ENCODE results near the gene SERPINE1. TPM values are rescaled to one million over a fixed set of nuclear protein-coding genes. Genes with fewer than 3 reads are reported as not detected.
"Not testable (repeated sequence)": the region's sequence is repeated elsewhere in the genome, so short reads cannot be mapped to it uniquely, and the experiment has no call there.

Gene SERPINE1
- total and polyA plus RNA-seq, 5 donors from 2014 or later: 0.39 TPM; not detected in 4

- ATAC-seq (ENCODE audit: low read depth in 2 of 2): no peak
Measured at GRCh38 chr7:101096331-101096956, 30.5 kb upstream of the SERPINE1 start.

GRCh38 chr7:101096957-101097347, 30.0 kb upstream of the SERPINE1 start:
- no peaks in the 10 kb centered on the region for H3K27me3 ChIP-seq (ENCODE audit: control insufficient read depth, insufficient read depth, low read length)
- H3K4me1 Mint-ChIP-seq: peaks cover 0 to 20% (median 15%) of the 10 kb centered on the region in 4 donors
- H3K36me3 Mint-ChIP-seq: peaks cover 11% of the 10 kb centered on the region
- ATAC-seq (ENCODE audit: low read depth in 2 of 2): no peak
- no peaks in the 10 kb centered on the region for H3K9me3 Mint-ChIP-seq
- no peak for DNase-seq
- peak overlapping the region in 1 of 3 donors; percentile 11 for H3K27ac Mint-ChIP-seq
- H3K36me3 ChIP-seq (ENCODE audit: control insufficient read depth, insufficient read depth, low read length): no peaks in the 10 kb centered on the region
- H3K9me3 ChIP-seq (ENCODE audit: control insufficient read depth in 2 of 2, low read length in 2 of 2): no peaks in the 10 kb centered on the region
- H3K4me3 ChIP-seq (ENCODE audit: low read depth, low read length): no peak overlapping the region
- H3K27ac ChIP-seq (ENCODE audit: insufficient read depth, low read length, poor library complexity, severe bottlenecking): no peak overlapping the region
- H3K4me1 ChIP-seq (ENCODE audit: control insufficient read depth, insufficient read depth, low read length, poor library complexity, severe bottlenecking): no peaks in the 10 kb centered on the region
- H3K27me3 Mint-ChIP-seq: peaks cover 23% of the 10 kb centered on the region
- peak overlapping the region in 1 of 4 donors; percentile 8 for H3K4me3 Mint-ChIP-seq

More at GRCh38 chr7:101096331-101096956, 30.5 kb upstream of the SERPINE1 start:
- Histone ChIP-seq H3K9me3 (ENCODE audit: control insufficient read depth in 2 of 2, low read length in 2 of 2) (no peaks in the 10 kb centered on the region), H3K36me3 (ENCODE audit: control insufficient read depth, insufficient read depth, low read length) (no peaks in the 10 kb centered on the region), H3K4me3 (ENCODE audit: low read depth, low read length) (no peak overlapping the region), H3K27ac (ENCODE audit: insufficient read depth, low read length, poor library complexity, severe bottlenecking) (no peak overlapping the region), H3K27me3 (ENCODE audit: control insufficient read depth, insufficient read depth, low read length) (no peaks in the 10 kb centered on the region), H3K4me1 (ENCODE audit: control insufficient read depth, insufficient read depth, low read length, poor library complexity, severe bottlenecking) (no peaks in the 10 kb centered on the region)
- Mint-ChIP-seq H3K9me3 (no peaks in the 10 kb centered on the region), H3K36me3 (peaks cover 11% of the 10 kb centered on the region), H3K27ac (peak overlapping the region in 2 of 3 donors; percentile 25 to 52), H3K4me1 (peaks cover 0 to 20% (median 16%) of the 10 kb centered on the region in 4 donors), H3K27me3 (peaks cover 23% of the 10 kb centered on the region), H3K4me3 (no peak overlapping the region)
- no peak for DNase-seq

- Histone ChIP-seq H3K36me3 (ENCODE audit: control insufficient read depth, insufficient read depth, low read length) (no peaks in the 10 kb centered on the region), H3K4me3 (ENCODE audit: low read depth, low read length) (no peak overlapping the region), H3K9me3 (ENCODE audit: control insufficient read depth in 2 of 2, low read length in 2 of 2) (no peaks in the 10 kb centered on the region), H3K4me1 (ENCODE audit: control insufficient read depth, insufficient read depth, low read length, poor library complexity, severe bottlenecking) (no peaks in the 10 kb centered on the region), H3K27ac (ENCODE audit: insufficient read depth, low read length, poor library complexity, severe bottlenecking) (no peak overlapping the region), H3K27me3 (ENCODE audit: control insufficient read depth, insufficient read depth, low read length) (no peaks in the 10 kb centered on the region)
- H3K27me3 Mint-ChIP-seq: peaks cover 23% of the 10 kb centered on the region
- H3K27ac Mint-ChIP-seq: no peak overlapping the region
- H3K4me1 Mint-ChIP-seq: peaks cover 0 to 20% (median 15%) of the 10 kb centered on the region in 4 donors
- H3K9me3 Mint-ChIP-seq: no peaks in the 10 kb centered on the region
- H3K36me3 Mint-ChIP-seq: peaks cover 11% of the 10 kb centered on the region
- ATAC-seq (ENCODE audit: low read depth in 2 of 2): no peak
- H3K4me3 Mint-ChIP-seq: peak overlapping the region in 1 of 4 donors; percentile 8
- no peak for DNase-seq
Measured at GRCh38 chr7:101097561-101097960, 29.3 kb upstream of the SERPINE1 start.

- H3K9me3 Mint-ChIP-seq: no peaks in the 10 kb centered on the region
- Histone ChIP-seq H3K36me3 (ENCODE audit: control insufficient read depth, insufficient read depth, low read length) (no peaks in the 10 kb centered on the region), H3K4me3 (ENCODE audit: low read depth, low read length) (no peak overlapping the region), H3K4me1 (ENCODE audit: control insufficient read depth, insufficient read depth, low read length, poor library complexity, severe bottlenecking) (no peaks in the 10 kb centered on the region), H3K27me3 (ENCODE audit: control insufficient read depth, insufficient read depth, low read length) (no peaks in the 10 kb centered on the region), H3K27ac (ENCODE audit: insufficient read depth, low read length, poor library complexity, severe bottlenecking) (no peak overlapping the region), H3K9me3 (ENCODE audit: control insufficient read depth in 2 of 2, low read length in 2 of 2) (no peaks in the 10 kb centered on the region)
- peaks cover 0 to 14% (median 9%) of the 10 kb centered on the region in 4 donors for H3K4me1 Mint-ChIP-seq
- H3K4me3 Mint-ChIP-seq: no peak overlapping the region
- DNase-seq (peak in 1 of 3 donors; percentile 24), ATAC-seq (ENCODE audit: low read depth in 2 of 2) (peak; percentile 50 to 68)
- no peak overlapping the region for H3K27ac Mint-ChIP-seq
- peaks cover 29% of the 10 kb centered on the region for H3K27me3 Mint-ChIP-seq
- H3K36me3 Mint-ChIP-seq: no peaks in the 10 kb centered on the region
Measured at GRCh38 chr7:101099969-101100781, 26.7 kb upstream of the SERPINE1 start.

- H3K27me3 ChIP-seq (ENCODE audit: control insufficient read depth, insufficient read depth, low read length): no peaks in the 10 kb centered on the region
- H3K36me3 Mint-ChIP-seq: no peaks in the 10 kb centered on the region
- no peak overlapping the region for H3K27ac ChIP-seq (ENCODE audit: insufficient read depth, low read length, poor library complexity, severe bottlenecking)
- no peak overlapping the region for H3K4me3 Mint-ChIP-seq
- peak overlapping the region in 1 of 3 donors; percentile 66 for H3K27ac Mint-ChIP-seq
- H3K4me1 ChIP-seq (ENCODE audit: control insufficient read depth, insufficient read depth, low read length, poor library complexity, severe bottlenecking): no peaks in the 10 kb centered on the region
- DNase-seq (no peak), ATAC-seq (ENCODE audit: low read depth in 2 of 2) (no peak)
- H3K9me3 Mint-ChIP-seq: no peaks in the 10 kb centered on the region
- no peaks in the 10 kb centered on the region for H3K36me3 ChIP-seq (ENCODE audit: control insufficient read depth, insufficient read depth, low read length)
- H3K4me3 ChIP-seq (ENCODE audit: low read depth, low read length): no peak overlapping the region
- H3K4me1 Mint-ChIP-seq: peaks cover 0 to 14% (median 7%) of the 10 kb centered on the region in 4 donors
- no peaks in the 10 kb centered on the region for H3K9me3 ChIP-seq (ENCODE audit: control insufficient read depth in 2 of 2, low read length in 2 of 2)
- H3K27me3 Mint-ChIP-seq: peaks cover 29% of the 10 kb centered on the region
Measured at GRCh38 chr7:101100858-101101847, 25.8 kb upstream of the SERPINE1 start.

- no peaks in the 10 kb centered on the region for H3K36me3 Mint-ChIP-seq
- H3K4me3 ChIP-seq (ENCODE audit: low read depth, low read length): no peak overlapping the region
- H3K9me3 ChIP-seq (ENCODE audit: control insufficient read depth in 2 of 2, low read length in 2 of 2): no peaks in the 10 kb centered on the region
- no peak overlapping the region for H3K4me3 Mint-ChIP-seq
- peaks cover 0 to 8% (median 6%) of the 10 kb centered on the region in 4 donors for H3K4me1 Mint-ChIP-seq
- H3K27ac Mint-ChIP-seq: no peak overlapping the region
- H3K36me3 ChIP-seq (ENCODE audit: control insufficient read depth, insufficient read depth, low read length): no peaks in the 10 kb centered on the region
- DNase-seq: no peak
- H3K9me3 Mint-ChIP-seq: no peaks in the 10 kb centered on the region
- peaks cover 26% of the 10 kb centered on the region for H3K27me3 Mint-ChIP-seq
- ATAC-seq (ENCODE audit: low read depth in 2 of 2): no peak
- H3K4me1 ChIP-seq (ENCODE audit: control insufficient read depth, insufficient read depth, low read length, poor library complexity, severe bottlenecking): no peaks in the 10 kb centered on the region
- no peak overlapping the region for H3K27ac ChIP-seq (ENCODE audit: insufficient read depth, low read length, poor library complexity, severe bottlenecking)
- H3K27me3 ChIP-seq (ENCODE audit: control insufficient read depth, insufficient read depth, low read length): no peaks in the 10 kb centered on the region
Measured at GRCh38 chr7:101102026-101102425, 24.9 kb upstream of the SERPINE1 start.

- H3K27me3 ChIP-seq (ENCODE audit: control insufficient read depth, insufficient read depth, low read length): not testable (repeated sequence)
Measured at GRCh38 chr7:101103701-101104100, 23.2 kb upstream of the SERPINE1 start.

More at GRCh38 chr7:101103701-101104100, 23.2 kb upstream of the SERPINE1 start:
- H3K4me1 ChIP-seq (ENCODE audit: control insufficient read depth, insufficient read depth, low read length, poor library complexity, severe bottlenecking); H3K27ac Mint-ChIP-seq; H3K9me3 Mint-ChIP-seq; H3K9me3 ChIP-seq (ENCODE audit: control insufficient read depth in 2 of 2, low read length in 2 of 2); H3K36me3 ChIP-seq (ENCODE audit: control insufficient read depth, insufficient read depth, low read length); DNase-seq; ATAC-seq (ENCODE audit: low read depth in 2 of 2); H3K4me1 Mint-ChIP-seq; H3K4me3 ChIP-seq (ENCODE audit: low read depth, low read length); H3K36me3 Mint-ChIP-seq; H3K4me3 Mint-ChIP-seq; H3K27ac ChIP-seq (ENCODE audit: insufficient read depth, low read length, poor library complexity, severe bottlenecking): not testable (repeated sequence)
- peaks cover 30% of the 10 kb centered on the region for H3K27me3 Mint-ChIP-seq

Measured in CD4-positive, CD25-positive, alpha-beta regulatory T cell (primary cell).